ENCODE data around the gene ZNF587B.
A peak's percentile ranks its signal among the peaks of the same experiment; 100 is the strongest.
"Not testable (repeated sequence)": the region's sequence is repeated elsewhere in the genome, so short reads cannot be mapped to it uniquely, and the experiment has no call there.

ZNF587B gene

DNA sequence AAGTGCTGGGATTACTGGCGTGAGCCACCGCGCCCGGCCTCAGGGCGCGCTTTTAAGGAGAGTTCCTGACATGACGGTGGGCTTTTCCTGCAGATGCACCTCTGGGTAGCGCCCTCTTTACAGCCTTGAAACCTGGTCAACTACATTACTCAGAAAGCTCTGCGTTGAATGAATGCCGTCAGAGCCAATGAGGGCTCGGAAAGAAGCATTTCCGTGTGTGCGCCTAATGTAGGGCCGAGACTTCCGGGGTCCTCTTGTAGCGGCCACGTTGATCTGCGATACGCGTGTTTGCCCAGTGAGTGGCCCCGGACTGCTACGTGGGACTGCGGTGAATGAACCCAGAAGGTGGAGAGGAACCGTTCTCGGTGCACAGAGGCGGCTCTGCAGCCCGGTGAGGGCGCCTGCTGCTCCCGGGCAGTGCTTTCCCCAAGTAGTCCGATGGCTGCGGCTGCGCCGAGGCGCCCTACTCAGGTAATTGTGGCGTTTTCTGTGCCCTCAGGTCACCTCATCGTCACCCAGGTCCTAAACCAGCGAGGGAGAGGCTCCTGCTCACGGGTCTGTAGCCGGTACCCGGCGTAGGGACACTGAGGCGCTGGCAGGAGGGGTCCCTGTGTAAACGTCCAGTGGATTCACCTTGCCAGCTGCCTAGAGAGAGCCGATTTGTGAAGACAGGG lies 10.5 kb upstream of the ZNF587B start:
- peak; percentile 84 to 91 for DNase-seq

GRCh38 chr19:57820599-57820998 lies 9.5 kb upstream of the ZNF587B start:
- DNase-seq, result no peak

DNA sequence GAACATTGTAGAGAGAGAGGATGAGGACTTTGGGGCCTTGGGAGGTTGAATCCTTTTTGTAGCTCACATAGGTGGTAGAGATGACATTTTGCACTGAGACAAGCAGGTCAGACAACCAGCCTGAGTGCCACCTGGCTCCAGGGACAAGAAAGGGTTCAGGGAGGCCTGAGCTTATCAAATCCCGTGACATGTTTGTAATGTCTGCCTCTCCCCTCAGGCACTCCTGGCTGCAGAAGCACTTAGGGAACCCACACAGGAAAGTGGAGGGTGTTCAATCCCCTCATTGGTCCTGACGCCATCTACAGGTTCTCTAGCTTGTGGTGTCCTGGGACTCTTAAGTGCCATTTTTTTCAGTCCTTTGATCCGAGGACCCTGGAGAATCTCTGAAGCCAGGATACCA lies 9.0 kb upstream of the ZNF587B start:
- not testable (repeated sequence) for DNase-seq

DNA sequence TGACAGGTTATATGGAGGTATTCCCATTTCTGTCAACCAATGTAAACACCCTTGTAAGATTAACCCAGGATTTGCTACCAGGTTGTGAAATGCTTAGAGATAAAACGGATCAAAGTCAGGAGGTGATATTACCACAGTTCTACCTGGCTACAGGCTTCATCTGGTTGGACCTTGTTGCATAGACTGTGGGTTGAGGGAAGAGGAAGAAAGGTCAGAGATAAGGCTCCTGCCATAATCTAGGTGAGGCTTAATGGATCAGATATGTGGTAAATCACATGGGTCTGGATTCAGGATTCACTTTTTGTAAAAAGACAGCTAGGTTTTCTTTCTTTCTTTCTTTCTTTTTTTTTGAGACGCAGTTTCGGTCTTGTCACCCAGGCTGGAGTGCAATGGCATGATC lies 8.6 kb upstream of the ZNF587B start:
- not testable (repeated sequence) for DNase-seq

- DNase-seq, result not testable (repeated sequence)
These were observed 6.9 kb upstream of the ZNF587B start for GRCh38 chr19:57823155-57823554.

DNA sequence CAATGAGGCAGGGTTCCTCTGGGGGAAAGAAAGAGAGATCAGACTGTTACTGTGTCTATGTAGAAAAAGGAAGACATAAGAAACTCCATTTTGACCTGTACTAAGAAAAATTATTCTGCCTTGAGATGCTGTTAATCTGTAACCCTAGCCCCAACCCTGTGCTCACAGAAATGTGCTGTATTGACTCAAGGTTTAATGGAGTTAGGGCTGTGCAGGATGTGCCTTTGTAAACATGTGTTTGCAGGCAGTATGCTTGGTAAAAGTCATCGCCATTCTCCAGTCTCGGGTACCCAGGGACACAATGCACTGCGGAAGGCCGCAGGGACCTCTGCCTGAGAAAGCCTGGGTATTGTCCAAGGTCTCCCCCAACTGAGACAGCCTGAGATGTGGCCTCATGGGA lies 6.5 kb upstream of the ZNF587B start:
- not testable (repeated sequence) for DNase-seq

GRCh38 chr19:57825511-57825910 lies 4.6 kb upstream of the ZNF587B start:
- DNase-seq, result no peak

GRCh38 chr19:57829316-57829715 lies 783 bp upstream of the ZNF587B start:
- DNase-seq, result no peak

- DNase-seq, result not testable (repeated sequence)
These were observed 6.9 kb downstream of the ZNF587B start for GRCh38 chr19:57836991-57837390.

- DNase-seq, result not testable (repeated sequence)
These were observed 8.6 kb downstream of the ZNF587B start for GRCh38 chr19:57838622-57839191.

- DNase-seq, result no peak
These were observed 11.1 kb downstream of the ZNF587B start for GRCh38 chr19:57841122-57841763.

- DNase-seq, result not testable (repeated sequence)
These were observed 17.1 kb downstream of the ZNF587B start for GRCh38 chr19:57847164-57847563.

DNA sequence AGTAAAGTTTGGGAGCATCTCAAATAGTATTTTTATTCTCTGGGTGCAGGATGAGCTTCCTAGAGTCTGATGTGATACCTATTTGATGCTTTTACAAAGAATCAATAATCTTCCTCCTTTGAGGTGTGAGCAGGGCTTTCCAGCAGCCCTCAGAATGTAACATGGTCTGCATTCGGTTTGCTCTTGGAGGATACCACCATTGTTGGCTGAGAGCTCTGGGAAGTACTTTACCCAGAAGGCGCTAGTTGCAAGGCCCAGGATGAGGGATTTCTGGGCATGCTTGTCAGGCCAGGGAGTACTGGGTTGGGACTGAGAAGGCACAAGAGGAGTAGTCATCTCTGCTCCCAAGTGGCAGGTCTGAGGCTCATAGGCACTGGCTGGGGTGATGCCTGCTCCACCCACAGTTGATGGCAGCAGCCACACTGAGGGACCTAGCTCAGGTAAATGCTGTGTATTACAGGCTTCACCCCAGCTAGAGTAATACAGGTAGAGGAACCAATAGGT lies 19.1 kb downstream of the ZNF587B start:
- not testable (repeated sequence) for DNase-seq

DNA sequence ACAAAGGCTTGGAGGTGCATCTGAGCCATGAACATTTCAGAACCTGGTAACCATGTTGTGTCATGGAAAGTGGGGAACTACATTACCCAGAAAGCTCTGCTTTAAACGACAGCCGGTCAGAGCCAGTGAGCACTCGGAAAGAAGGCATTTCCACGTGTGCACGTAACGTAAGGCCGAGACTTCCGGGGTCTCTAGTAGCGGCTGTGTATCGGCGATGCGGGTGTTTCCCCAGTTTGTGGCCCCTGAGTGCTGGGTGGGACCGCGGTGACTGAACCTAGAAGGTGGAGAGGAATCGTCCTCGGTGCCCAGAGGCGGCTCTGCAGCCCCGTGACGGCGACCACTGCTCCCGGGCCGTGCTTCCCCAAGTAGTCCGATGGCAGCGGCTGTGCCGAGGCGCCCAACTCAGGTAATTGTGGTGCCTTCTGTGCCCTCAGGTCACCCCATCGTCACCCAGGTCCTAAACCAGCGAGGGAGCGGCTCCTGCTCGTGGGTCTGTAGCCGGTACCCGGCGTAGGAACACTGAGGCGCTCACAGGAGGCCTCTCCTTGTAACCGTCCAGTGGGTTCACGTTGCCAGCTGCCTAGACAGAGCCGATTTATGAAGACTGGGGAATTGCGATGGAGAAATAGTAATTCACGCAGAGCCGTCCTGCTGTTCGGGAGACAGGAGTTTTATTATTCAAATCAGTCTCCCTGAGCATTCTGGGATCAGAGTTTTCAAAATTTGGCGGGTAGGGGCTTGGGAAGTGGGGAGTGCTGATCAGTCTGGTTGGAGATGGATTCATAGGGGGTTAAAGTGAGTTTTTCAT lies 19.8 kb downstream of the ZNF587B start, which contains the start of gene ZNF587:
Gene ZNF587 (plus strand): TSS at position 194 of the 808 bp plus-strand sequence. CDS start 180 bp downstream, at position 374.
- DNase-seq, result peak; percentile 86 to 90

DNA sequence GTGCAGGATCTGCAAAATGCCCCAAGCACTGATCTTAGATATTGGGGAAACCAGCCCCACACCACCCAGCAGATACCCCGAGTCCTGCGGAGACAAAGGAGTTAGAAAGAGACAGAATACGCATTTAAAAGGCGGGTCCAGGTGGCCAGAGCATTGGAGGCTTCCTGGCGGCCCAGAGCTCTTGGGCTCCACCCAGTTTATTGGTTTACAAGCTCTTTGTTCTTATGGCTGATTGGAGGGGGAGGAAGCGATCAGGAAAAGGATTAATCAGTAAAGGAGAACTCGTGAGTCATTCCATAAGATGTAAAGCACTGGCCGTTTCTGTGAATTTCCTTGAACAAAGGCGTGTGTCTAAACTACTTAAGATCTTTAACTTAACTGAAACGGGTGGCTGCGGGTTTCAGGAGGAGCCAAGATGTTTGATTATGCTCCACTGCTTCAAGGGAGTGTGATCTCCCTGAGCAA lies 20.5 kb downstream of the ZNF587B start:
- no peak for DNase-seq

DNA sequence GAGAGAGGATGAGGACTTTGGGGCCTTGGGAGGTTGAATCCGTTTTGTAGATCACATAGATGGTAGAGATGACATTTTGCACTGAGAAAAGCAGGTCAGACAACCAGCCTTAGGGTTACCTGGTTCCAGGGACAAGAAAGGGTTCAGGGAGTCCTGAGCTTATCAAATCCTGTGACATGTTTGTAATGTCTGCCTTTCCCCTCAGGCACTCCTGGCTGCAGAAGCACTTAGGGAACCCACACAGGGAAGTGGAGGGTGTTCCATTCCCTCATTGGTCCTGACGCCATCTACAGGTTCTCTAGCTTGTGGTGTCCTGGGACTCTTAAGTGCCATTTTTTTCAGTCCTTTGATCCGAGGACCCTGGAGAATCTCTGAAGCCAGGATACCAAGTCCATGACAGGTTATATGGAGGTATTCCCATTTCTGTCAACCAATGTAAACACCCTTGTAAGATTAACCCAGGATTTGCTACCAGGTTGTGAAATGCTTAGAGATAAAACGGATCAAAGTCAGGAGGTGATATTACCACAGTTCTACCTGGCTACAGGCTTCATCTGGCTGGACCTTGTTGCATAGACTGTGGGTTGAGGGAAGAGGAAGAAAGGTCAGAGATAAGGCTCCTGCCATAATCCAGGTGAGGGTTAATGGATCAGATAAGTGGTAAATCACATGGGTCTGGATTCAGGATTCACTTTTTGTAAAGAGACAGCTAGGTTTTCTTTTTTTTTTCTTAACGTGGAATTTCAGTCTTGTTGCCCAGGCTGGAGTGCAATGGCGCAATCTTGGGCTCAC lies 21.9 kb downstream of the ZNF587B start:
- not testable (repeated sequence) for DNase-seq

DNA sequence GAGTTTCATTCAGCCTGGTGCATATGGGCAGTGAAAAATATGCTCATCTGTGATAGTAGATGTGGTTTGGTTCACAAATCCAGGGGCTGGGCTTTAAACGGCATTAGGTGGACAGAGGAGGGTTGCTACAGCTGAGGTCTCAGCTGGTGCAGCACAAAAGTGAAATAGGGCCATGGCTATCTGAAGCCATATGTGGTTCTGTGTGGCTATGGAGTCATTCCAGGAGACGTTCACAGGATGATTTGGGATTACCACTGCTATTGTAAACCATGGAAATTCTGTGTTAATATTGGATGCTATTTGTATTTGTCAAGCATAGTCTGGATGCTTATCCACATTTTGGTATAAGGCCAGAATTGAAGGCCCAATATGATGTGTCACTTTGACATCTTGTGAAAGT lies 24.0 kb downstream of the ZNF587B start:
- DNase-seq, result not testable (repeated sequence)

DNA sequence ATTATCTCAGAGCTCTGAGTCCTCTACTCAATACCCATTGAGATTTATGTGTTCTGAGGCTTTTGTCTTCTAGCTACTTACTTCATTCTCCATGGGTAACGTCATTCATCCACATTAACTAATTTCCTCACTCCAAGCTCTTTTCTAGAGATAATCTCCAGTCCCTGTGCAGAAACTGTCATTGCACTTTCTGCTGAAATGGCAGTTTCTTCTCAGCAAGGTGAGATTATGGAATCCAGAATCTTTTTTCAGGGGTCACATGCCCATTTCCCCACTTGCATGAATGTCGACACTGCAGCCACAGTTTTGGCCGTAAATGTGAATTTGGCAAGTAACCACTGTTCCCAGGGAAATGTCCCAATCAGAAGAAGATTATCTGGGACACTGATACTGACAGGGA lies 32.3 kb downstream of the ZNF587B start:
- DNase-seq, result not testable (repeated sequence)

DNA sequence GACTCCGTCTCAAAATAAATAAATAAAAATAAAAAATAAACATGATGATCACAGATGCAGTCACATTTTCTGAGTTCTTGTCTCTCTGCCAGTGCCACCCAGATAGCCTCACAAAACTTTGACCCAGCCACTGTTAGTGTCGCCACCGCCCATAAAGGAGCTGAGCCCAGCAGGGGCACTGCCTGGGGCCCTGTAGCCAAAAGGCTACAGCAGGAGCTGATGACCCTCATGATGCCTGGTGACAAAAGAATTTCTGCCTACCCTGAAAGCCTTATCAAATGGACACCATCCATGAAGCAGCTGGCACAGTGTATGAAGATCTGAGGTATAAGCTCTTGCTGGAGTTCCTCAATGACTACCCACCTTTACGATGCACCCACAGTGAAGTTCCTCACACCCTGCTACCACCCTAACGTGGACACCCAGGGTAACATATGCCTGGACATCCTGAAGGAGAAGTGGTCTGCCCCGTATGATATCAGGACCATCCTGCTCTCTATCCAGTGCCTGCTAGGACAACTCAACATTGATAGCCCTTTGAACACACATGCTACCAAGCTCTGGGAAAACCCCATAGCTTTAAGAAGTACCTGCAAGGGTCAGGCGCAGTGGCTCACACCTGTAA lies 37.9 kb downstream of the ZNF587B start:
- no peak for DNase-seq

DNA sequence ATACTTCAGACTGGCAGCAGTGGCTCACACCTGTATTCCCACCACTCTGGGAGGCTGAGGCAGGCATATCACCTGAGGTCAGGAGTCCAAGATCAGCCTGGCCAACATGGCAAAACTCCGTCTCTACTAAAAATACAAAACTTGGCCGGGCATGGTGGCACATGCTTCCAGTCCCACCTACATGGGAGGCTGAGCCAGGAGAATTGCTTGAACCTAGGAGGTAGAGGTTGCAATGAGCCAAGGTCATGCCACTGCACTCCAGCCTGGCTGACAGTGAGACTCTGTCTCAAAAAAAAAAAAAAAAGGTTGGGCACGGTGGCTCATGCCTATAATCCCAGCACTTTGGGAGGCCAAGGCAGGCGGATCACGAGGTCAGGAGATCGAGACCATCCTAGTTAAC lies 39.6 kb downstream of the ZNF587B start:
- DNase-seq, result not testable (repeated sequence)

DNA sequence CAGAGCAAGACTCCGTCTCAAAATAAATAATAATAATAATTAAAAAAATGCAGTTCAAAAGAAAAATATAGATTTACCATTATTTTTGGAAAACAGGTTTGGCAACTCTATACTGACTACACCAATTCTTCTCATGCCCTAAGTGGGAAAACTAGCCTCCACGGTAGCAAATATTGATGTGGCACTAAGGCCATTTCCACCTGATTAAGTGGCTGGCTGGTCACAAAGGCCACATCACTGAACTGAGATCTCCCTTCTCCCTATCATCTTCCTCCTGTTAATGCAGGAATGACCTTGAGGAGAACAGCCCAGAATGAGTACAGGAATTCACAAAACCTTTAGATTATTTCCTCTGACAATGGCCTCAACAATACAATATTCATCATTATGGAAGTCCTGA lies 40.1 kb downstream of the ZNF587B start:
- no peak for DNase-seq

- no peak for DNase-seq
These were observed 42.4 kb downstream of the ZNF587B start for GRCh38 chr19:57872450-57872849.
